ES-I3 (cell line): ENCODE results near the gene TCOF1.

Experiments
- H3K36me3 ChIP-seq: 2 replicates; pipeline ENCODE4 v1.6.1; 2013; ENCODE audit warnings: mild to moderate bottlenecking, low read length, control low read depth, moderate library complexity; ENCODE audit not compliant: insufficient read depth
- H3K4me1 ChIP-seq: 2 replicates; pipeline ENCODE4 v1.6.1; 2013; ENCODE audit warnings: mild to moderate bottlenecking, control low read depth, low read length; ENCODE audit not compliant: insufficient read depth
- H3K9ac ChIP-seq: 2 replicates; pipeline ENCODE4 v1.6.1; 2013; ENCODE audit warnings: low read depth, mild to moderate bottlenecking, low read length, moderate library complexity
- H3K9me3 ChIP-seq: 2 replicates; pipeline ENCODE4 v1.6.1; 2013; ENCODE audit warnings: mild to moderate bottlenecking, low read length, moderate library complexity; ENCODE audit not compliant: control insufficient read depth, insufficient read depth

The TCOF1 gene

GRCh38 chr5:150377964-150378694 is 20.6 kb downstream of the TCOF1 start:
- peaks cover 67% of the 10 kb centered on the region for H3K36me3 ChIP-seq
- no peak overlapping the region for H3K9ac ChIP-seq
- H3K4me1 ChIP-seq: no peaks in the 10 kb centered on the region
- H3K9me3 ChIP-seq: no peaks in the 10 kb centered on the region

GRCh38 chr5:150384701-150385100 is 27.2 kb downstream of the TCOF1 start:
- Histone ChIP-seq H3K36me3 (peaks cover 43% of the 10 kb centered on the region), H3K4me1 (no peaks in the 10 kb centered on the region), H3K9me3 (no peaks in the 10 kb centered on the region), H3K9ac (no peak overlapping the region)

GRCh38 chr5:150386024-150386855 is 28.7 kb downstream of the TCOF1 start:
- Histone ChIP-seq H3K36me3 (peaks cover 36% of the 10 kb centered on the region), H3K9me3 (no peaks in the 10 kb centered on the region), H3K9ac (no peak overlapping the region), H3K4me1 (no peaks in the 10 kb centered on the region)

- H3K9ac ChIP-seq: no peak overlapping the region
- H3K36me3 ChIP-seq: peaks cover 48% of the 10 kb centered on the region
- no peaks in the 10 kb centered on the region for H3K9me3 ChIP-seq
- H3K4me1 ChIP-seq: no peaks in the 10 kb centered on the region
Measured at GRCh38 chr5:150389531-150390266, 32.2 kb downstream of the TCOF1 start.

- H3K9me3 ChIP-seq: no peaks in the 10 kb centered on the region
- H3K9ac ChIP-seq: no peak overlapping the region
- peaks cover 51% of the 10 kb centered on the region for H3K36me3 ChIP-seq
- H3K4me1 ChIP-seq: no peaks in the 10 kb centered on the region
Measured at GRCh38 chr5:150391064-150391834, 33.8 kb downstream of the TCOF1 start.

GRCh38 chr5:150391986-150392385 is 34.5 kb downstream of the TCOF1 start:
- Histone ChIP-seq H3K9ac (no peak overlapping the region), H3K36me3 (peaks cover 55% of the 10 kb centered on the region), H3K9me3 (no peaks in the 10 kb centered on the region), H3K4me1 (no peaks in the 10 kb centered on the region)

- Histone ChIP-seq H3K9ac (no peak overlapping the region), H3K36me3 (peaks cover 57% of the 10 kb centered on the region), H3K9me3 (no peaks in the 10 kb centered on the region), H3K4me1 (no peaks in the 10 kb centered on the region)
Measured at GRCh38 chr5:150392680-150393079, 35.2 kb downstream of the TCOF1 start.

- Histone ChIP-seq H3K4me1 (no peaks in the 10 kb centered on the region), H3K9ac (no peak overlapping the region), H3K9me3 (no peaks in the 10 kb centered on the region), H3K36me3 (peaks cover 62% of the 10 kb centered on the region)
Measured at GRCh38 chr5:150393096-150393645, 35.7 kb downstream of the TCOF1 start.

GRCh38 chr5:150394131-150394530 is 36.6 kb downstream of the TCOF1 start:
- H3K4me1 ChIP-seq: no peaks in the 10 kb centered on the region
- H3K9me3 ChIP-seq: no peaks in the 10 kb centered on the region
- H3K9ac ChIP-seq: no peak overlapping the region
- H3K36me3 ChIP-seq: peaks cover 71% of the 10 kb centered on the region

GRCh38 chr5:150394912-150395687 is 37.6 kb downstream of the TCOF1 start:
- no peak overlapping the region for H3K9ac ChIP-seq
- H3K36me3 ChIP-seq: peaks cover 65% of the 10 kb centered on the region
- no peaks in the 10 kb centered on the region for H3K4me1 ChIP-seq
- no peaks in the 10 kb centered on the region for H3K9me3 ChIP-seq

- Histone ChIP-seq H3K9ac (no peak overlapping the region), H3K9me3 (no peaks in the 10 kb centered on the region), H3K4me1 (no peaks in the 10 kb centered on the region), H3K36me3 (peaks cover 68% of the 10 kb centered on the region)
Measured at GRCh38 chr5:150395688-150395975, 38.1 kb downstream of the TCOF1 start.

- Histone ChIP-seq H3K36me3 (peaks cover 67% of the 10 kb centered on the region), H3K4me1 (no peaks in the 10 kb centered on the region), H3K9me3 (no peaks in the 10 kb centered on the region), H3K9ac (no peak overlapping the region)
Measured at GRCh38 chr5:150396267-150396666, 38.8 kb downstream of the TCOF1 start.

GRCh38 chr5:150397146-150397781 is 39.8 kb downstream of the TCOF1 start:
- peaks cover 61% of the 10 kb centered on the region for H3K36me3 ChIP-seq

More at GRCh38 chr5:150397146-150397781, 39.8 kb downstream of the TCOF1 start:
- no peaks in the 10 kb centered on the region for H3K9me3 ChIP-seq
- H3K9ac ChIP-seq: no peak overlapping the region
- H3K4me1 ChIP-seq: no peaks in the 10 kb centered on the region
